ENCODE data around the gene POC1A. TPM values are rescaled to one million over a fixed set of nuclear protein-coding genes. Genes with fewer than 3 reads are reported as not detected.

POC1A gene
- total and polyA plus RNA-seq, 2 of the 4 experiments (the other 2 are of a cell fraction): 10.6 to 11.5 TPM

DNA sequence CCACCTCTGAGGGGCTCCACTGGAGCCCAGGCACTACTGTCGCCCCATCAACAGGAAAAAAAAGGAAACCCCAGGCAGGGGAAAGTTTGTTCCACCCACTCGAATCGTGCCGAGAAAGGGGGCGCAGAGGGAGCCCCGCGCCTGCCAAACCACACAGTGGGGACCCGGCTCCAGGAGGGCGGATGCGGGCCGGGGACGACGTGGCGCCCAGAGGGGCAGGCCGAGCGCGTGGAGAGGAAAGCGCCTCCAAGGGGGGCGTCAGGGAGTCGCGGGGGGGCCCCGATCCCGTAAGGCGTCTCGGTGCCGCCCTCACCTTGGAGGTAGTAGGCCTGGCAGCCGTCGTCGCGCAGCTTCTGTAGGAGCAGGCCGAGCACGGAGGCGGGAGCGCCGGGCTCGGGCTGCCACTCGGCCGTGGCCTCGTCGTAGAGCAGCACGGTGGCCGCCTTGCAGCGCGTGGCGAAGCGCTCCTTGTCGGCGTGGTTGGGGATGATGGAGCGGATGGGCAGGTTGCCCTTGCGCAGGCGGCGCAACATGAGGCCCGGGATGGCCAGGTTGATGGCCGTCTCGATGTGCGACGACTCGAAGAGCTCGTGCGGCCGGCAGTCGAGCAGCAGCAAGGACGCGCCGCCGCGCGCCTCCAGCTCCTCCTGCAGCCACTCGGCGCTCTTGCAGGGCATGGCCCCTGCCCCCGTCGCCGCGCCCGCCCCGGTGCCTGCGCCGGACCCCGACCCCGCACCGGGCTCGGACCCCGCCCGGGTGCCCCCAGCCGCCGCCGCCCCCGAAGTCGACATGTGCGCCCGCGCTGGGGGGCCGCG, 98.5 kb downstream of the POC1A start:
- ChIA-PET POLR2A (ENCODE audit: unreplicated experiment) (interaction anchor here (0.6 kb wide), 1 partner anchor 95 kb away, joined by 4 read pairs; no protein-coding TSS in a partner anchor), CTCF (interaction anchor here (0.8 to 1.8 kb wide), 3 partner anchors 9 to 63 kb away, joined by 4 to 5 read pairs (median 4); no protein-coding TSS in a partner anchor)
- peaks cover 22% of the 10 kb centered on the region for H3K4me1 ChIP-seq (ENCODE audit: control insufficient read depth, insufficient read depth, low read length)
- ATAC-seq (ENCODE audit: low read depth) (peak; percentile 12), DNase-seq (peak; percentile 57)
- H3K9me1 ChIP-seq (ENCODE audit: insufficient read depth, low read length): peaks cover 10% of the 10 kb centered on the region; the same call in 1 of the 2 replicates
- no peak overlapping the region for H2BK20ac ChIP-seq (ENCODE audit: low read depth, low read length)
- no peaks in the 10 kb centered on the region for H3K9me3 ChIP-seq (ENCODE audit: control insufficient read depth, insufficient read depth, low read length)
- H2AK9ac ChIP-seq (replicated peaks; ENCODE audit: low read depth, low read length, poor library complexity): peak overlapping the region; percentile 99
- BruUV-seq (replicated peaks): no TSS peak
- H4K91ac ChIP-seq (ENCODE audit: insufficient read depth, low read depth, low read length): peak overlapping the region; percentile 97
- H2AK5ac ChIP-seq (ENCODE audit: low read depth, low read length): peak overlapping the region; percentile 99
- no peak overlapping the region for H4K5ac ChIP-seq (ENCODE audit: low read depth, low read length)
- H3K23ac ChIP-seq (ENCODE audit: low read depth, low read length): peak overlapping the region; percentile 100
- peak overlapping the region; percentile 97 for H3K4me2 ChIP-seq (ENCODE audit: low read depth, low read length)
- H3K27ac ChIP-seq (ENCODE audit: insufficient read depth, low read length): peak overlapping the region; percentile 96
- peak overlapping the region; percentile 87 for H2AFZ ChIP-seq (replicated peaks; ENCODE audit: low read length, poor library complexity)
- peak overlapping the region; percentile 93 for H3K56ac ChIP-seq (ENCODE audit: extremely low read depth, insufficient read depth, low read length)
- peak overlapping the region; percentile 96 for H3K4me3 ChIP-seq (ENCODE audit: insufficient read depth, low read depth, low read length)
- intact Hi-C loops (cut with micrococcal nuclease) (loop anchor here (1.0 to 5.0 kb wide), 3 partner anchors 35 to 113 kb away; partner anchors contain the start of gene PARP3), dilution Hi-C loops (cut with HindIII; ENCODE audit: low sequenced_read_pairs, unreplicated experiment) (no loop called here), in situ Hi-C loops (cut with MboI; ENCODE audit: low sequenced_read_pairs) (no loop called here)
- H3K14ac ChIP-seq (replicated peaks; ENCODE audit: low read depth, low read length): peak overlapping the region; percentile 100
- H3K18ac ChIP-seq (ENCODE audit: low read depth, low read length): no peak overlapping the region; the same call in 1 of the 2 replicates
- H3K9ac ChIP-seq (ENCODE audit: low read depth, low read length): peak overlapping the region; percentile 99
- TF ChIP-seq RAD21 (IDR thresholded peaks at IDR 0.05; ENCODE audit: low read length) (peak; percentile 50), POLR2A (IDR thresholded peaks at IDR 0.05; ENCODE audit: low read depth, low read length) (peak; percentile 47; the same call in 1 of the 2 replicates), SMC3 (IDR thresholded peaks at IDR 0.05; ENCODE audit: low read depth, low read length) (0 out of 2 replicates have a peak, but pooled peaks have one; percentile 21), NFE2L2 (IDR thresholded peaks at IDR 0.05; ENCODE audit: low read depth, low read length) (no peak), MXI1 (IDR thresholded peaks at IDR 0.05; ENCODE audit: borderline replicate concordance, low read depth, low read length) (peak; percentile 66; the same call in 1 of the 2 replicates)
- TF ChIP-seq, protein P1, sequence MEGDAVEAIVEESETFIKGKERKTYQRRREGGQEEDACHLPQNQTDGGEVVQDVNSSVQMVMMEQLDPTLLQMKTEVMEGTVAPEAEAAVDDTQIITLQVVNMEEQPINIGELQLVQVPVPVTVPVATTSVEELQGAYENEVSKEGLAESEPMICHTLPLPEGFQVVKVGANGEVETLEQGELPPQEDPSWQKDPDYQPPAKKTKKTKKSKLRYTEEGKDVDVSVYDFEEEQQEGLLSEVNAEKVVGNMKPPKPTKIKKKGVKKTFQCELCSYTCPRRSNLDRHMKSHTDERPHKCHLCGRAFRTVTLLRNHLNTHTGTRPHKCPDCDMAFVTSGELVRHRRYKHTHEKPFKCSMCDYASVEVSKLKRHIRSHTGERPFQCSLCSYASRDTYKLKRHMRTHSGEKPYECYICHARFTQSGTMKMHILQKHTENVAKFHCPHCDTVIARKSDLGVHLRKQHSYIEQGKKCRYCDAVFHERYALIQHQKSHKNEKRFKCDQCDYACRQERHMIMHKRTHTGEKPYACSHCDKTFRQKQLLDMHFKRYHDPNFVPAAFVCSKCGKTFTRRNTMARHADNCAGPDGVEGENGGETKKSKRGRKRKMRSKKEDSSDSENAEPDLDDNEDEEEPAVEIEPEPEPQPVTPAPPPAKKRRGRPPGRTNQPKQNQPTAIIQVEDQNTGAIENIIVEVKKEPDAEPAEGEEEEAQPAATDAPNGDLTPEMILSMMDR (conservative IDR thresholded peaks at IDR 0.05; ENCODE audit: low read depth, low read length): peak; percentile 38
- H2BK120ac ChIP-seq (ENCODE audit: low read depth, low read length): peak overlapping the region; percentile 78
- peak overlapping the region; percentile 92 for H2BK5ac ChIP-seq (ENCODE audit: low read depth, low read length, poor library complexity, severe bottlenecking)
- peaks cover 19% of the 10 kb centered on the region for H3K36me3 ChIP-seq (ENCODE audit: control insufficient read depth, insufficient read depth, low read length)
- 1% methylated on average over 54 of the region's 94 CpGs; no CpG with 5 or more reads in 1 of the 2 experiments for WGBS, 2 experiments (ENCODE audit: extremely low coverage in 2 of 2, insufficient read length in 1 of 2)
- peaks cover 6 to 52% of the 10 kb centered on the region in 2 experiments; a peak in 3 of 4 replicates for H3K79me1 ChIP-seq (ENCODE audit: low read depth in 1 of 2, low read length in 2 of 2)
- H4K8ac ChIP-seq (ENCODE audit: low read depth in 2 of 2, low read length in 2 of 2): peak overlapping the region; percentile 94 to 96; a peak in 2 of 4 replicates
- no peak overlapping the region for H2BK15ac ChIP-seq (ENCODE audit: low read depth, low read length)
- peak overlapping the region; percentile 99 for H3K4ac ChIP-seq (ENCODE audit: low read depth, low read length)
- H3K27me3 ChIP-seq (ENCODE audit: control insufficient read depth, insufficient read depth, low read length): no peaks in the 10 kb centered on the region
- H4K20me1 ChIP-seq (ENCODE audit: insufficient read depth, low read length): peaks cover 11% of the 10 kb centered on the region; the same call in 1 of the 2 replicates

All from IMR-90 (cell line).